GM12801 (cell line): ENCODE results near the gene ERBB4.

ENCODE experiments used
- TF ChIP-seq, protein P1 (sequence below): IDR thresholded peaks from one replicate; pipeline ENCODE4 v1.5.1; 2011; ENCODE audit warnings: control low read depth; ENCODE audit not compliant: insufficient read length; ENCODE audit errors: extremely low read depth

Gene ERBB4

DNA sequence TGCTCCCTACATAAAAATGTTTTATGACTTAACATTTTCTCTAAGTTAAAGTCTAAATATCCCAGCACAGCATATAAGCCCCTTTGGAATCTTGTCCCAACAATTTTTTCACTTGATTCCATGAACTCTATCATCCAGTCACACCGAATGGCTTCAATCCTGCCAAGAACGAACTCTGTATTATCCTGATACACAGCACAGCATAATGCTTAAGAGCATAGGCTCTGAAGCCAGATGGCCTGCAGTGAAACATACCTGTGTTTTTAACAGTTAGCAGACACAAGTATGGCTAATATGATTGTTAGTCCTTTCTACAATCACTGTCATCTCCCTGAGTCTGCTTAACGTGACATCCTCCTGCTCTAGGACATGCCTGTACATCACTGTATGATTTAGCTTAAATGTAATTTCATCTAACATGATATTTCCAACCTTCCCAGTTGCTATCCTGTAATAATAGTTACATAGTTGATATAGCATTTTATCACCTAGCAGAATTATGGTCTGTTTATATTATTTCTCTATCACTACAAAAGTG is 669.5 kb downstream of the ERBB4 start:
- TF ChIP-seq, protein P1, sequence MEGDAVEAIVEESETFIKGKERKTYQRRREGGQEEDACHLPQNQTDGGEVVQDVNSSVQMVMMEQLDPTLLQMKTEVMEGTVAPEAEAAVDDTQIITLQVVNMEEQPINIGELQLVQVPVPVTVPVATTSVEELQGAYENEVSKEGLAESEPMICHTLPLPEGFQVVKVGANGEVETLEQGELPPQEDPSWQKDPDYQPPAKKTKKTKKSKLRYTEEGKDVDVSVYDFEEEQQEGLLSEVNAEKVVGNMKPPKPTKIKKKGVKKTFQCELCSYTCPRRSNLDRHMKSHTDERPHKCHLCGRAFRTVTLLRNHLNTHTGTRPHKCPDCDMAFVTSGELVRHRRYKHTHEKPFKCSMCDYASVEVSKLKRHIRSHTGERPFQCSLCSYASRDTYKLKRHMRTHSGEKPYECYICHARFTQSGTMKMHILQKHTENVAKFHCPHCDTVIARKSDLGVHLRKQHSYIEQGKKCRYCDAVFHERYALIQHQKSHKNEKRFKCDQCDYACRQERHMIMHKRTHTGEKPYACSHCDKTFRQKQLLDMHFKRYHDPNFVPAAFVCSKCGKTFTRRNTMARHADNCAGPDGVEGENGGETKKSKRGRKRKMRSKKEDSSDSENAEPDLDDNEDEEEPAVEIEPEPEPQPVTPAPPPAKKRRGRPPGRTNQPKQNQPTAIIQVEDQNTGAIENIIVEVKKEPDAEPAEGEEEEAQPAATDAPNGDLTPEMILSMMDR: no peak

DNA sequence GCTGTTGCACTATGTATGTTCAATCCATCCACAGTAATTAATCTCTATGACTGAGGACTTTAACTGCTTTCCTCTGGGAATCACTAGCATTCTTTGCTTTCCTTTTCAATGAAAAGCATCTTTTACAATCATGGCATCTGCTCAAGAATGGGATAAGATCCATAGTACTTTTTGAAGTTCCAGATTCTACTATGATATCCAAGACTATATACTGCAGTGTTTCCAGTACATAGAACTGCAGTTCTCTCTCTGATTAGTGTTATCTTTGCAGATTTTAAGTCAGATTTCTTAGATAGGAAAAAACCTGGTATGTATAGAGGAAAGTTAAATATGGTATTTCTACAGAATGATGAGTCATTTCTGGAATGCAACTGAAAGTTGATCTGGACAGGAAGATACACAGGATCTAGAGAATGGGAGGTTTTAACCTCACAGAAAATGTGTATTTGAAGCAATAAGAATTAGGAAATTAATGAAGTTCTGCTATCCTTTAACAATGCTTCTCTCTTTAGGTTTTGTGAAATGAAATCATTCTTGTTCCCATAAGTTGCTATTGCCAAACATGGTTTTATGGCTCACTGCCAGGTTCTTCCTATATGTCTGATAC is 670.7 kb downstream of the ERBB4 start:
- TF ChIP-seq, protein P1: no peak

DNA sequence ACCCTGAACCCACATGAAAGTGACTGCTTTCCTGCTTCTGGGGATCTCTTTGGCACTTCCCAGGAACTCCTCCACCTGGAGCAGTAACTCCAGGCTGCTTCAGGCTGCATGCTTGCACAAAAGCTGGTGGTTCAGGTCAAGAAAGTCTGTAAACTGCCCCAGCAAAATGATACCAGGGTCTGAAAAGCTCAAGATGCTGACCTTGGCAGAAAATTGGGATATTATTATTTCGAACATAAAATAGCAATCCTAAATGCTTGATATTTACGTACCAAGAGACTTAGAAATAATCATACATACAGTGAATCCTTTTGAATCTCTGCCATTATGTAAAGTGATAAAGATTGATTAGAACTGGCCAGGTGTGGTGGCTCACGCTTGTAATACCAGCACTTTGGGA is 674.3 kb downstream of the ERBB4 start:
- TF ChIP-seq, protein P1: no peak

DNA sequence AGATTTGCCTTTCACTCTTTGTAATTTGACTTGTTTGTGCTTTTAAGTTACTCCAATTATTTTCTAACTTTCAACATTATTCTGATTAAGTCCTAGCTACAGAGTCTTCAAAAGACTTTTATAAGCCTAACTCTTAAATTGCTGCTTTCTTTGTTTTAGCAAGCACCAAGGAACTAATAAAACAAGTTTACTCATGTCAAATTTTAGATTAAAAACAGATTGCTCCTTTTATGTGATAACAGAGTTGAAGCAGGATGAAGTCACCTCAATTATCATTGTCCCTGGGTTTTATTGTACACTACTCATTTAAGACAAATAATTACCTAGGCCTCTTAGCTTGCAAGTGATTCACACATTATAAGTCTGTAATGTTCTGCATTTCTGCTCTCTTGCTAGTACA is 678.4 kb downstream of the ERBB4 start:
- TF ChIP-seq, protein P1: no peak

DNA sequence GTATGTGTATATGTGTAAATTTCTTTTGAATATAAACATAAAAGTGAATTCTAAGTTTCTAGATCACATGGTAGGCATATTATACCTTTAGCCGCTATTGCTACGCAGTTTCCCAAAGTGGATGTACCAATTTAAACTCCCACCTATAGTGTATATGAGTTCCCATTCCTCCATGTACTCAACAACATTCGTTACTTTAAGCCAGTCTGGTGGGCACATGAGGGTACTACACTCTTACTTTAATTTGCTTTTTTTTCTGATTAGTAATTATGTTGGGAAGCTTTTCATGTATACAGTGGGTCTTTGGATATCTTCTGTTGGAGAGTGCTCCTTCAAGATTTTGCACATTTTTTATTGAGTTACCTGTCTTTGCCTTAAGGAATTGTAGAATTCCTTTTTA is 683.8 kb downstream of the ERBB4 start:
- TF ChIP-seq, protein P1: no peak

DNA sequence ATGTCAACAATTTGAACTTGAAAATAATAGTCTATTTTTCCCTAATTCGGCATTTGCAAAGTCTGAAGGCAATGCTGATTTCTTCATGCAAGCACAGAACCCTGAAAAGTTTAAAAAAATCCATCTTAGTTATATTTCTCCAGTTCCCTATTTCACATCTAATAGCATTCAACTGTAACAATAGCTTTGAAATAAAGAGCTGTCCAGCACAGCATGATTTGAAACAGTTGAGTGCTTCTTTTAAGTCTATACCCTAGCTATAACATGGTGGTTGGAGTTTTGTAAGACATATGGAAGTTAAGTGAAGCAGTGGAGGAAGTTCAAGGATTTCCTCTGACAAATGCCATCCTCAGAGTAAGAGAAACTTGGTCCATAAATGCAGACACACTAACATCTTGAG is 691.9 kb downstream of the ERBB4 start:
- TF ChIP-seq, protein P1: no peak

DNA sequence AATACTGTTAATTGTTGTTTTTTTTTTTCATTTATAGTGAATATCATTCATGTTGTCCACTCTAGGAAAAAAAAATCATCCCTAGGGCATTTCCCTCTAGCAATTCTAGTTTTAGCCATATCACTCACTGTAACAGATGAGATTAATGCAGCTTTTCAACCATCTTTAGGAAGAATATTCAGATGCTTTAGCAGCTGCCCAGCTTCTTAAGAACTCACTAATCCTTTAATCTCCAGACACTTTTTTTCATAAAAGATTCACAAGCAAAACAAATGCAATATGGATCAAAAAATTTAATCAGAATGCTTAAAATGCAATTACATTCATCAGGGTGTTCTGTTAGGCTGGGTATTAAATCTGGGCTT is 692.6 kb downstream of the ERBB4 start:
- TF ChIP-seq, protein P1: no peak
